ENCODE measurements around the gene DLG2. TPM values are rescaled to one million over a fixed set of nuclear protein-coding genes. Genes with fewer than 3 reads are reported as not detected.
"Not testable (repeated sequence)": the region's sequence is repeated elsewhere in the genome, so short reads cannot be mapped to it uniquely, and the experiment has no call there.

Gene DLG2
- total RNA-seq, 1 experiment from 2014 or later: 17.5 TPM

- DNase-seq (ENCODE audit: low spot score) (no peak), ATAC-seq (peak; percentile 57; the same call in 1 of the 2 replicates)
- no peak overlapping the region for H3K27ac Mint-ChIP-seq
- TF ChIP-seq ZNF416 (CRISPR knock-in tag; IDR thresholded peaks at IDR 0.05) (no peak), TP53 (CRISPR knock-in tag; IDR thresholded peaks at IDR 0.05) (no peak), ELF4 (CRISPR knock-in tag; IDR thresholded peaks at IDR 0.05; ENCODE audit: low read depth) (no peak), ZNF263 (CRISPR knock-in tag; IDR thresholded peaks at IDR 0.05; ENCODE audit: low read depth) (no peak), ZMAT4 (CRISPR knock-in tag; IDR thresholded peaks at IDR 0.05) (no peak), NR3C1 (CRISPR knock-in tag; conservative IDR thresholded peaks at IDR 0.05; ENCODE audit: low read depth) (no peak)
- ChIA-PET CTCF (no interaction called here), POLR2A (no interaction called here)
- H3K4me3 Mint-ChIP-seq: no peak overlapping the region
- H3K4me1 Mint-ChIP-seq: 0 out of 2 replicates have a peak, but pooled peaks cover 4% of the 10 kb centered on the region
- peaks cover 34% of the 10 kb centered on the region for H3K9me3 Mint-ChIP-seq
- peaks cover 61% of the 10 kb centered on the region for H3K27me3 Mint-ChIP-seq (ENCODE audit: low read depth)
- peaks cover 14% of the 10 kb centered on the region for H3K36me3 Mint-ChIP-seq
Measured at GRCh38 chr11:85672105-85672902, 45.2 kb upstream of the DLG2 start.

- H3K9me3 Mint-ChIP-seq: peaks cover 34% of the 10 kb centered on the region
- POLR2A ChIA-PET; CTCF ChIA-PET; H3K4me3 Mint-ChIP-seq; H3K27ac Mint-ChIP-seq; DNase-seq (ENCODE audit: low spot score); ATAC-seq; H3K4me1 Mint-ChIP-seq: not testable (repeated sequence)
- peaks cover 14% of the 10 kb centered on the region for H3K36me3 Mint-ChIP-seq
- peaks cover 61% of the 10 kb centered on the region for H3K27me3 Mint-ChIP-seq (ENCODE audit: low read depth)
Measured at GRCh38 chr11:85670949-85671663, 44.0 kb upstream of the DLG2 start.

- Mint-ChIP-seq H3K27me3 (ENCODE audit: low read depth) (peaks cover 34% of the 10 kb centered on the region), H3K9me3 (peaks cover 27% of the 10 kb centered on the region)
- CTCF ChIA-PET: no interaction called here
Measured at GRCh38 chr11:85668157-85668556, 41.0 kb upstream of the DLG2 start.

GRCh38 chr11:85666687-85667086 is 39.5 kb upstream of the DLG2 start:
- POLR2A ChIA-PET: no interaction called here
- no peak overlapping the region for H3K4me3 Mint-ChIP-seq
- H3K4me1 Mint-ChIP-seq: peaks cover 12% of the 10 kb centered on the region
- H3K27ac Mint-ChIP-seq: no peak overlapping the region
- DNase-seq (ENCODE audit: low spot score) (no peak), ATAC-seq (no peak)
- peaks cover 14% of the 10 kb centered on the region for H3K9me3 Mint-ChIP-seq
- H3K27me3 Mint-ChIP-seq (ENCODE audit: low read depth): peaks cover 20% of the 10 kb centered on the region
- CTCF ChIA-PET: no interaction called here
- peaks cover 26% of the 10 kb centered on the region for H3K36me3 Mint-ChIP-seq
- TF ChIP-seq MLX (CRISPR knock-in tag; IDR thresholded peaks at IDR 0.05) (no peak), NFE2L1 (CRISPR knock-in tag; IDR thresholded peaks at IDR 0.05) (no peak), HMGA2 (CRISPR knock-in tag; IDR thresholded peaks at IDR 0.05) (no peak), ZNF317 (CRISPR knock-in tag; IDR thresholded peaks at IDR 0.05; ENCODE audit: borderline replicate concordance, low read depth) (no peak), CDX4 (CRISPR knock-in tag; IDR thresholded peaks at IDR 0.05; ENCODE audit: borderline replicate concordance) (no peak), ZNF263 (CRISPR knock-in tag; IDR thresholded peaks at IDR 0.05; ENCODE audit: low read depth) (no peak), RELA (CRISPR knock-in tag; IDR thresholded peaks at IDR 0.05; ENCODE audit: borderline replicate concordance) (no peak), ZNF138 (CRISPR knock-in tag; conservative IDR thresholded peaks at IDR 0.05) (no peak), ZNF281 (CRISPR knock-in tag; IDR thresholded peaks at IDR 0.05) (no peak)

More at GRCh38 chr11:85668157-85668556, 41.0 kb upstream of the DLG2 start:
- H3K4me1 Mint-ChIP-seq: peaks cover 13% of the 10 kb centered on the region
- no peak overlapping the region for H3K4me3 Mint-ChIP-seq
- TF ChIP-seq ETV6 (CRISPR knock-in tag; IDR thresholded peaks at IDR 0.05) (no peak), ELF4 (CRISPR knock-in tag; IDR thresholded peaks at IDR 0.05; ENCODE audit: low read depth) (no peak), ZNF512 (CRISPR knock-in tag; IDR thresholded peaks at IDR 0.05; ENCODE audit: borderline replicate concordance) (no peak), FOXK1 (CRISPR knock-in tag; IDR thresholded peaks at IDR 0.05) (no peak), ZNF263 (CRISPR knock-in tag; IDR thresholded peaks at IDR 0.05; ENCODE audit: low read depth) (no peak), MLX (CRISPR knock-in tag; IDR thresholded peaks at IDR 0.05) (no peak), TEAD1 (CRISPR knock-in tag; IDR thresholded peaks at IDR 0.05) (no peak), HMGA2 (CRISPR knock-in tag; IDR thresholded peaks at IDR 0.05) (no peak), PRRX2 (CRISPR knock-in tag; IDR thresholded peaks at IDR 0.05) (no peak)
- DNase-seq (ENCODE audit: low spot score) (no peak), ATAC-seq (no peak)
- POLR2A ChIA-PET: no interaction called here
- H3K36me3 Mint-ChIP-seq: peaks cover 23% of the 10 kb centered on the region
- H3K27ac Mint-ChIP-seq: no peak overlapping the region

All from WTC11 (cell line).